Measurements from ENCODE around the gene GNAQ.

- TF ChIP-seq CTCF (IDR thresholded peaks at IDR 0.05) (no peak), POLR2A (IDR thresholded peaks at IDR 0.05; ENCODE audit: low read depth) (no peak)
Measured at GRCh38 chr9:77794985-77795384, 236.6 kb downstream of the GNAQ start.
